HG03039 (cell line): Measurements from ENCODE around the gene PAQR3.

Experiments
- ATAC-seq: cut with Tn5 transposase; IDR thresholded peaks from one replicate; pipeline ENCODE4 v1.9.1; 2021; ENCODE audit warnings: mild to moderate bottlenecking, moderate library complexity; ENCODE audit not compliant: unreplicated experiment

PAQR3 gene

GRCh38 chr4:78863991-78864390 is 75.2 kb downstream of the PAQR3 start:
- no peak for ATAC-seq

GRCh38 chr4:78863254-78863869 is 75.9 kb downstream of the PAQR3 start:
- no peak for ATAC-seq

- ATAC-seq: no peak
These were observed 76.9 kb downstream of the PAQR3 start for GRCh38 chr4:78862314-78862737.
